Dermis blood vessel endothelial cell (primary cell): ENCODE results near the gene ZFAND3. TPM values are rescaled to one million over a fixed set of nuclear protein-coding genes. Genes with fewer than 3 reads are reported as not detected.

ENCODE experiments used
- DNase-seq: peaks from one replicate; pipeline ENCODE4 v3.0.0; 2010
- total RNA-seq: library from RNA; depleted of rRNA; stranded (reverse); fragments of >200 nt; gene quantifications from 2 replicates; pipeline ENCODE4 v1.2.3, GENCODE V29; 2014

The ZFAND3 gene
- total RNA-seq, 1 donor from 2014 or later: 16.7 TPM

GRCh38 chr6:37798436-37799262 lies 20.9 kb upstream of the ZFAND3 start:
- DNase-seq: no peak

DNA sequence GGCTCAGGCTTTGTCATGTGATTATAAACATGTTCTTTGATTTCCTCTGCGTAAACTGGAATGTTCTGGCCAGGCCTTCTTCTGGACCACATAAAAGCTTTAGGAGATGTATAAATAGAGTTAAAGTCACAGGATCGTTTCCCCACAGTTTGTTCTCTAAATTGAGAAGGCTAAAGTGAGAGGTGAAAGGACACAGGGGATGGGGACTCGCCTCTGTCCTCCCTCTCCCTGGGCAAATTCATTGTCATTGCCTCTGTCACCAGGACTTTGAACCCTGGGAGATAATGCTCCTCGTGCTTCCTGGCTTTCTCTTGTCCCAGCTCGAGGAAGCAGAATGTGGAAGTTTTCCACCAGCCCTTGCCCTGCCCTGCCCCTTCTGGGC lies 20.3 kb upstream of the ZFAND3 start:
- DNase-seq: no peak

GRCh38 chr6:37800703-37801604 lies 18.6 kb upstream of the ZFAND3 start:
- DNase-seq: no peak

DNA sequence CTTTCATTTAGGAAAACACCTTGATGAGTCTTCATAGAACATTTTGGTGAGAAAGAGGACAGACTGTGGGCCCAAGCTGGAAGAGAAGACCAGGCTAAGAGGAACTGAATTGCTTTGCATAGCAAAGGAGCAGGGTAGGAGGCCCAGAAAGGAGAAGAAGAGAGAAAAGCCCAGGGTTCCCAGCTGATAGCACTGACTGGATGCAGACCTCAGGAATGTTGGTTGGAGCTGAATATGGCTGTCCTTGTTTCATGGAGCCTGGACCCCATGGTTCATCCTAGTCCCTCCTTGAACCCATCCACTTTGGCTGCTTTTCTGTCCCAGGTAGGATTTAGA lies 18.0 kb upstream of the ZFAND3 start:
- no peak for DNase-seq

GRCh38 chr6:37802810-37803209 lies 16.7 kb upstream of the ZFAND3 start:
- DNase-seq: no peak

DNA sequence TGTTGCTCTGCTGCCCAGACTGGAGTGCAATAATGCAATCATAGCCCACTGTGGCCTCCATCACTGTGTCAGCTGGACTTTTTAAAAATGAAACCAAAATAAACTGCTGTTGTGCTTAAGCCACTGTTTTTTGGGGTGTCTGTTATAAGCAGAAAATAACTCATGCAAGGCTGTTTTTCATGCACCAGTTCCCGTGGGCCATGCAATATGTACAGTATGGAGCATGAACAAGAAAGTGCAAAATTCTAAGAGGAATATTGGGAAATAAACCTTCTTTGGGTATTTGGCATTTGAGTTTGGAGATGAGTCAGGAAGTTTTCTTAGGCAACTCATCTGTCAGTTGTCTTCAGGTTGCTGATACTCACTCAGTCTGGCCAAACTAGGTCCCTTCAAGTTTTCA lies 14.9 kb upstream of the ZFAND3 start:
- no peak for DNase-seq

DNA sequence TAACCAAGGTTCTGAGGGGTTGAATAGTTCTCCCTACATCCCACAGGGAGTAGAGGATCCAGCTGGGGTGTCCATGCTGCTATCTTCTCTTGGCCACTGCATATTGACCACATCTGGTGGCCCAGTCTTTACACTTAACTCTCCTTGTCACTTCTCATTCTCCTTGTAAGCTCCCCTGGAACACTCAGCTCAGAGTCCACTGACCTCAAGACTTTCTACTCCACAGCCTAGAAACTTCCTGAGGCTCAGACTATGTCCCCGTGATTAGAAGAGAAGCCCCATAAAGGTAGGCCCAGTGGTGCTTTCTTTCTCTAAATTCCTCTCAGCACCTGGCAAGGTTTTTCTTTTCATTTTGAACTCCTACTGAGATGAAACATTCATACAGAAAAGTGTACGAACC lies 13.3 kb upstream of the ZFAND3 start:
- no peak for DNase-seq

DNA sequence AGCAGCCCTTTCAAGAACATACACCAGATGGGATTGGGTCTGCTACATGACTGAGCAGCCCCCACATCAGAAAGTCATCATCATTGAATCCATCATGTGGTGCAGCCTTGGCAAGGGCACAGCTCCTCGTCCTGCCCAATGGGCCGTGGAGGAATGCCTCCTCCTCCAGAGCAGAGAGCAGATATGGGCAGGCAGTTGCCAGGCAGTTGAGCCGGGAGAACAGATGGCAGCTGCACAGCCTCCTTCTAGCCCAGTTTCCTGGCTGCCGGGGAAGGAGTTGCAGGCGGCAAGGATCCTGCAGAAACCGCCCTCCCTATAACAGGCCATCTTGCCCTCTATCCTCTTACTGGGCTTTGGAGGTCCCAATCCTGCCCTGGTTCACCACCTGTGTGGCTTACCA lies 11.9 kb upstream of the ZFAND3 start:
- DNase-seq: no peak

DNA sequence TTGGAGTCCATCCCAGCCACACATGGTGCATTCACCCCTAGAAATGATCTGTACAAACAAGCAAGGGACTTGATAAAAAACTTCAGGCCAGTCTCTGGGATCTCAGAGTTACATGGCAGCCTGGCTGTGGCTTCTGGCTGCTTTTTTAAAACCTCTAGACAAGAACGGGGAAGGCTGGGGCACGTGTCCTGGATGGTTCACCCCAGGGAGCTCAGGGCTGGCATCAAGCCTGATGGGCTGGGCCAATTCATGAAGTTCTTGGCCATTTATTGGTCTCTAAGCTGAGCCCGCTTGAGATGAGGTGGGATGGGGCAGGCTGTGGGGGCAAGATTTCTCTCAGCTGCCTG lies 10.4 kb upstream of the ZFAND3 start:
- no peak for DNase-seq

- no peak for DNase-seq
Measured at GRCh38 chr6:37812841-37813240, 6.7 kb upstream of the ZFAND3 start.

GRCh38 chr6:37814374-37814773 lies 5.2 kb upstream of the ZFAND3 start:
- DNase-seq: no peak

DNA sequence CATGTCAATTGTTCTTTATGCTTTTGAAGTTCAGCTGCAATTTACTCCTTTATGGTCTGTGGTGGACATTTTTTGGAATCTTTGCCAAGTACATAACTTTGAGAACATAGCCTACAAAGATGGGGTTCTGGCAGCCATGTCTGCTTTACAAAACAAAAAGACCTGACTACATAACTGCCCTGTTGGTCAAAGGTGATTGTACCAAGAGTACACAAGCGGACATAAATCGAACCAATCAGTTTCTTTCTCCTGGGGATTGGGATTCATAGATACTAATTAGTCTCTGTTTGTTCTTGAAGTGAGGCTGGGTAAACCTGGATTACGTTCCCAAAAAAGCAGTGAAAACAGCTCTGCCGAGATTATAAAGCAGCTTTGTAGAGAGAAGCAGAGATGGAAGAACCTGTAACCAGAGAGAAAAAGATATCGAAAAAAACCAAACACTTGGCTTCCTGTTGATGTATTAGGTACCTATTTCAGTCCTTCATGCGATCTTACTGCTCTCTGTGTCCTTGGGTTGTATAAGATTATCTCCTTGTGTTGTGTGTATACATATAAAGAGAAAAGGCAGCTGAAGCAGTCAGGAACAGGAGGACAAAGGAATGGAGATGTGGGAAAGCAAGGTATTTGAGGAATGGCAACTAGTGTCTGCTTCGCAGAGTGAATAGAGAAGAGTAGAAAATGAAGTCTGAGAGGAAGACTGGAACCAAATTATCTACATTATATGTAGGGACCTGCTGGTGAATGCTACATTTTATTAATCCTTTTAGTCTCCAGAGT lies 2.7 kb upstream of the ZFAND3 start:
- no peak for DNase-seq

DNA sequence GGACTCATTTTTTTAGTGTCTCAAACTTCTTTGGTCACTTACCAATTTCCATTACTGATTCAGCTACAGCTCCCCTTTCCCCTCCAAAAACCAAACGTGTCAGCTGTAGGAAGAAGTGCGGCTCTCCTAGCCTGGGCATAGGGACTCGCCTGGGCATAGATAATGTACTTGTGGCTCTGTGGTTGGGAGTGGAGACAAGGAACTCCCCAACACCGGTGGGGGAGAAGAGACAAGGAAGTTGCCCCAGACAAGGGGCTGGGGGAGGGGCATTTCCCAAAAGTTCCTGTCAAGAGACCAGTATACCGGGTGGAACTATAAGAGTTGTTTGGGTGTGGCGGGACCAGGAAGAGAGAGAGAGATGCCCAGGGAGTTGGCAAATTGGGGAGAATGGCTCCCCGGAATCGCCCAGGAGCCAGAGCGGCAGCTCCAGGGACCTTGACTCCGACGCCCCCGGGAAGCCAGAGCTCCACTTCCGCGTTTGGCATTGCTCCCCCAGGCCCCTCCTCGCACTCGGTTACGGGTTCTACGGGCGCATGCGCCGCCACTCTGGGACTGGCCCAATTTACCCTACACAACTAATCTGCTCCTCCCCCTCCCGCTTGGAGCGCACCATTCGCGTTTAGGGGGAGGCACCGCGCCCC lies 871 bp upstream of the ZFAND3 start:
- DNase-seq: peak; percentile 97

DNA sequence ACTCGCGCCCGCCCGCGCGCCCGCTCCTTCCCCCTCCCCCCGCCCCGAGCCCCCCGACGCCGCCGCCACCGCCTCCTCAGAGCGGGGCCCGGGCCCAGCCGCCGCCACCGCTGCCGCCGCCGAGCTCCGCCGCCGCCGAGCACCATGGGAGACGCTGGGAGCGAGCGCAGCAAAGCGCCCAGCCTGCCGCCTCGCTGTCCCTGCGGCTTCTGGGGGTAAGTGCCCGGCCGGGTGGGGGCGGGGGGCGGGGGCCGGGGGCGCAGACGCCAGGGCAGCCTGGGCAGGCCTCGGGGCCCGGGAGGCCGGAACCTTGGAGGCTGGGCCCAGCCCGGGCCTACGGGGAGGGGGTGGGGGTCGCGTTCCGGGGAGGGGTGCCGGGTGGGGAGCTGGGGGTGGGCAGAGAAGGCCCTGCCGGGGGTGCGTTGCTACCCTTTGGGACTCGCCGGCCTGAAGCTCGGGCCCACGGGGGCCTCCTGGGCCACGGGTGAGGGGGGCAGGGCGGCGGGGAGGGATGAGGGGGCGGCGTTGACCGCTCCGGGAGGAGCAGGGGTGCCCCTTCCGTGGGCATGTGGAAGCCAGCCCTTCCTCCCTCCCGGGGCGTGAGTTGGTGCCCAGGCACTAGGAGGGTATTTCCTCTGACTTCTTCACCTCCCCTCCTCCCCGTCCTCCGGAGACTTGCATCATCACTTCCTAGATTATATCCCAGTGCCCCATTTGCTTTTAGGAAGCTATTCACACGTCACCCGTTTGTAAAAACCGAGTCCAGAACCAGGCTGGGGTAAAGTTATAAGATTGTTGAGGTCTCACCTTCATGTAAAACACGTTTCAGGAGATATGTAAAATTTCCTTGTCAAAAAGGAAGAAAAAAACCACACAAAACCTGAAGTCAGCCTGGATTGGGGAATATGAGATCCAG lies 533 bp downstream of the ZFAND3 start:
- DNase-seq: peak; percentile 82

GRCh38 chr6:37820718-37821079 lies 1.2 kb downstream of the ZFAND3 start:
- peak; percentile 36 for DNase-seq

DNA sequence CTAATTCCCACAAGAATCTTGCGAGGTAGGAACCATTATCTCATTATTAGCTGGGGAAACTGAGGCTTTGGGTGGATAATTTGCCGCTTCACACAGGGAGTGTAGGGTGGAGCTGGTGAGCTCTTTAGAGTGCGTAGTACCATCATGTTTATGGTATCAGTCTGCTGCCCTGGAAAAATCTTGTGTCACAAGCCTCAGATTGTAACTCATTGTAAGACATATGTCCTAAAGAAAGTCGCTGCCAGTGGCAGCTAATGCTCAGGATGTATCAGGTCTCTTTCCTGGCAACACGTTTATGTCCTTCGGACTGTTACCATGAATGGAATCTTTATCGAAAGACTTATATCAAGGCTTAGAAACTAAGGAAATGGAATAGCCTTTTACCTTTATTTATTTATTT lies 1.9 kb downstream of the ZFAND3 start:
- DNase-seq: peak; percentile 9

GRCh38 chr6:37822851-37823682 lies 3.5 kb downstream of the ZFAND3 start:
- DNase-seq: peak; percentile 81

DNA sequence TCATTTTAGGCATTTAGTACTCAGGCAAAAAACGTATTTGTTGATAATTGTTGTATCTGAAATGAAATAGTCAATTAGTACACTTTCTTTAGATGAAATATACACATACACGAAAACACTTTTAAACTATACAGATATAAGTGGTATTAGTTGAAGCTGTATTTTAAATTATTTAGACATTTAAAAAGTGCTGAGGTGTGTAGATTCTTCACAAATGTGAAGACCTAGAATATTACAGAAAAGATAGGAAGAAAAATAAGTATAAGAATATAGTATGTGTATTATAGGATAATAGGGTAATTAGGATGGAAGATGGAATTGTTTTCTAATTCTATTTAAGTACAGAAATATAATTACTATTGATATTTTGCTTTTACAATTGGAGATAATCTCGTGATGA lies 4.6 kb downstream of the ZFAND3 start:
- no peak for DNase-seq

DNA sequence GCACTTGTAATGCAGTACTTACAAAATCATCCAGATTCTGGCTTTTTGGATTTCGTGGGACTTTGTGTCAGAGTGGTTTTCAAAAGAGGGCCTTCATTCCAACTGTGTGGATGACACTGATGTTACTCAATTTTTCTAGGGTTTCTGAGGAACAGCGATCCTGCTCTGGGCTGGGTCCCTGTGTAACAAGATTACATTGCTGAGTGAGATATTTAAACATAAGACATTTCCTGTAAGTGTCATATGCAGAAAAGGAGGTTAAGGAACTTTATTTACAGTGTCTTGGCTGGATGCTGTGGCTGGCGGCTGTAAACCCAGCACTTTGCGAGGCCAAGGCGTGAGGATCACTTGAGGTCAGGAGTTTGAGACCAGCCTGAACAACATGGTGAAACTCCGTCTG lies 6.7 kb downstream of the ZFAND3 start:
- DNase-seq: no peak

DNA sequence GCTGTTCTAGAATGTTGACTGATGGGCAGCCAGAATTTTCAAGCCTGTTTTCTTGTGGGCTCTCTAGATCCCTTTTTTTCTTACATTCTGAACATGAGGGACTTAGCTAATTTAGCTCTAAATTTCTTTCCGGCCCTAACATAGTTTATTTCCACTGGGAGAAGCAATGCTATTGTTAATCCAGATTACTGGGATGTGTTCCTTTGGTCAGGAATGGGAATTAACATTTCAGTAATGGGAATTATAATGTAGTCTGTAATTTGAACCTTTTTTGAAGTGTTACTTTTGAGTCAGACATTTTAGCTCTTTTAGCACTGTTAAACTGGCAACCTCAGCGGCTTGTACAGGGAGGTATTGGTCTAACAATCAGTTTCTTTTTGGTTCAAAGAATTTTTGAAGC lies 7.5 kb downstream of the ZFAND3 start:
- DNase-seq: no peak
